ENCODE data around the gene DYNC2H1. TPM values are rescaled to one million over a fixed set of nuclear protein-coding genes. Genes with fewer than 3 reads are reported as not detected.
A peak's percentile ranks its signal among the peaks of the same experiment; 100 is the strongest.

The DYNC2H1 gene
- total RNA-seq, 1 experiment from 2014 or later = 44.0 TPM

- POLR2A ChIA-PET (ENCODE audit: low non-redundant PET) = no interaction called here
- intact Hi-C loops (cut with micrococcal nuclease; ENCODE audit: unreplicated experiment) = no loop called here
- BruUV-seq (replicated peaks) = no TSS peak
- Histone ChIP-seq H3K4me3 (ENCODE audit: low read depth, low read length, poor library complexity, severe bottlenecking) (no peak overlapping the region), H3K9me3 (ENCODE audit: low read depth, low read length, poor library complexity, severe bottlenecking) (no peaks in the 10 kb centered on the region), H3K27ac (ENCODE audit: low read depth, low read length, poor library complexity, severe bottlenecking) (no peak overlapping the region), H3K36me3 (ENCODE audit: insufficient read depth, low read length, poor library complexity, severe bottlenecking) (no peaks in the 10 kb centered on the region), H3K27me3 (replicated peaks; ENCODE audit: insufficient read depth, low read depth, low read length, poor library complexity) (no peaks in the 10 kb centered on the region), H3K4me1 (ENCODE audit: insufficient read depth, low read length, poor library complexity, severe bottlenecking) (peaks cover 10% of the 10 kb centered on the region)
- TF ChIP-seq EZH2 (IDR thresholded peaks at IDR 0.05; ENCODE audit: borderline replicate concordance, low read depth, low read length, poor library complexity, severe bottlenecking) (no peak), CTCF (conservative IDR thresholded peaks at IDR 0.05; ENCODE audit: low read depth, low read length) (no peak)
- CTCF ChIA-PET = no interaction called here
- DNase-seq (ENCODE audit: low spot score) = peak; percentile 17
Observed at GRCh38 chr11:103525069-103525468, 415.8 kb downstream of the DYNC2H1 start.

- Histone ChIP-seq H3K9me3 (ENCODE audit: low read depth, low read length, poor library complexity, severe bottlenecking) (no peaks in the 10 kb centered on the region), H3K4me3 (ENCODE audit: low read depth, low read length, poor library complexity, severe bottlenecking) (no peak overlapping the region), H3K27ac (ENCODE audit: low read depth, low read length, poor library complexity, severe bottlenecking) (no peak overlapping the region), H3K36me3 (ENCODE audit: insufficient read depth, low read length, poor library complexity, severe bottlenecking) (no peaks in the 10 kb centered on the region), H3K4me1 (ENCODE audit: insufficient read depth, low read length, poor library complexity, severe bottlenecking) (peaks cover 24% of the 10 kb centered on the region), H3K27me3 (replicated peaks; ENCODE audit: insufficient read depth, low read depth, low read length, poor library complexity) (no peaks in the 10 kb centered on the region)
- no peak for DNase-seq (ENCODE audit: low spot score)
- TF ChIP-seq CTCF (conservative IDR thresholded peaks at IDR 0.05; ENCODE audit: low read depth, low read length) (no peak), EZH2 (IDR thresholded peaks at IDR 0.05; ENCODE audit: borderline replicate concordance, low read depth, low read length, poor library complexity, severe bottlenecking) (no peak)
- intact Hi-C loops (cut with micrococcal nuclease; ENCODE audit: unreplicated experiment) = no loop called here
- CTCF ChIA-PET = no interaction called here
- no TSS peak for BruUV-seq (replicated peaks)
- POLR2A ChIA-PET (ENCODE audit: low non-redundant PET) = no interaction called here
Observed at GRCh38 chr11:103528046-103528445, 418.8 kb downstream of the DYNC2H1 start.

- TF ChIP-seq EZH2 (IDR thresholded peaks at IDR 0.05; ENCODE audit: borderline replicate concordance, low read depth, low read length, poor library complexity, severe bottlenecking) = no peak
- TF ChIP-seq CTCF (conservative IDR thresholded peaks at IDR 0.05; ENCODE audit: low read depth, low read length) = no peak
- peaks cover 25% of the 10 kb centered on the region for H3K4me1 ChIP-seq (ENCODE audit: insufficient read depth, low read length, poor library complexity, severe bottlenecking)
- no peak overlapping the region for H3K27ac ChIP-seq (ENCODE audit: low read depth, low read length, poor library complexity, severe bottlenecking)
- DNase-seq (ENCODE audit: low spot score) = no peak
- BruUV-seq (replicated peaks) = no TSS peak
- ChIA-PET POLR2A (ENCODE audit: low non-redundant PET) (interaction anchor here (0.6 kb wide), 1 partner anchor 761 kb away, joined by 3 read pairs; no protein-coding TSS in a partner anchor), CTCF (interaction anchor here (0.6 kb wide), 1 partner anchor 8 kb away, joined by 6 read pairs; no protein-coding TSS in a partner anchor)
- no peaks in the 10 kb centered on the region for H3K36me3 ChIP-seq (ENCODE audit: insufficient read depth, low read length, poor library complexity, severe bottlenecking)
- no peaks in the 10 kb centered on the region for H3K9me3 ChIP-seq (ENCODE audit: low read depth, low read length, poor library complexity, severe bottlenecking)
- no peaks in the 10 kb centered on the region for H3K27me3 ChIP-seq (replicated peaks; ENCODE audit: insufficient read depth, low read depth, low read length, poor library complexity)
- intact Hi-C loops (cut with micrococcal nuclease; ENCODE audit: unreplicated experiment) = no loop called here
- H3K4me3 ChIP-seq (ENCODE audit: low read depth, low read length, poor library complexity, severe bottlenecking) = no peak overlapping the region
Observed at GRCh38 chr11:103528596-103528995, 419.4 kb downstream of the DYNC2H1 start.

Measured in A673 (cell line).